Vagina (tissue), 2 donors: ENCODE results near the gene CCDC33. TPM values are rescaled to one million over a fixed set of nuclear protein-coding genes. Genes with fewer than 3 reads are reported as not detected.

ENCODE experiments used
- DNase-seq, 2 donors: peaks; one replicate each; pipeline ENCODE4 v3.0.0-alpha.2; 2017; ENCODE audit errors: extremely low spot score in 2 of 2
- H3K27ac ChIP-seq: fragments of 200-600 bp; sonication (generic); one replicate; pipeline ENCODE4 v1.5.1; 2019
- H3K27me3 ChIP-seq: fragments of 200-600 bp; sonication (generic); one replicate; pipeline ENCODE4 v1.5.1; 2019
- H3K36me3 ChIP-seq, 2 donors: fragments of 200-600 bp; sonication (generic); one replicate each; pipeline ENCODE4 v1.5.1; 2017 to 2019
- H3K4me1 ChIP-seq: fragments of 200-600 bp; sonication (generic); one replicate; pipeline ENCODE4 v1.5.1; 2019
- H3K4me3 ChIP-seq, 2 donors: fragments of 200-600 bp; sonication (generic); 1 replicate in 1 of 2; 2 replicates in 1 of 2; pipeline ENCODE4 v1.5.1; 2016 to 2019
- H3K9me3 ChIP-seq: fragments of 200-600 bp; sonication (generic); one replicate; pipeline ENCODE4 v1.5.1; 2019
- CTCF ChIP-seq, 3 experiments: fragments of 450-650 bp in 2 of 3; fragments of 200-600 bp in 1 of 3; sonication (generic) in 1 of 3; IDR thresholded peaks; one replicate each; pipeline ENCODE4 v1.5.1; 2017 to 2019; ENCODE audit warnings: antibody characterized with exemption in 3 of 3, mild to moderate bottlenecking in 2 of 3, moderate library complexity in 2 of 3
- POLR2A ChIP-seq, 2 donors: fragments of 450-650 bp; IDR thresholded peaks; one replicate each; pipeline ENCODE4 v1.6.1; 2017; ENCODE audit warnings: antibody characterized with exemption in 2 of 2, mild to moderate bottlenecking in 2 of 2, moderate library complexity in 2 of 2
- POLR2AphosphoS5 ChIP-seq, 2 donors: sonication (generic); formaldehyde crosslinking; IDR thresholded peaks; one replicate each; pipeline ENCODE4 v1.9.0; 2017; ENCODE audit warnings: antibody characterized with exemption in 2 of 2, mild to moderate bottlenecking in 2 of 2, low read depth in 1 of 2; ENCODE audit not compliant: insufficient read depth in 1 of 2
- intact Hi-C: fragments of 100-400 bp; cut with DNase I; formaldehyde crosslinking; loops from one replicate; pipeline ENCODE4 v1.15.1; 2023
- total RNA-seq: library from RNA; depleted of rRNA; stranded (reverse); fragments of >200 nt; gene quantifications from one replicate; pipeline ENCODE4 v1.2.3, GENCODE V29; 2016

Gene CCDC33
- total RNA-seq, 1 donor from 2014 or later: not detected

GRCh38 chr15:74369084-74369745 lies 133.1 kb downstream of the CCDC33 start:
- Histone ChIP-seq H3K36me3 (no peaks in the 10 kb centered on the region), H3K27ac (no peak overlapping the region), H3K27me3 (no peaks in the 10 kb centered on the region), H3K4me1 (peaks cover 25% of the 10 kb centered on the region), H3K4me3 (no peak overlapping the region), H3K9me3 (no peaks in the 10 kb centered on the region)
- no peak for DNase-seq
- intact Hi-C loops: no loop called here
- TF ChIP-seq POLR2AphosphoS5 (IDR thresholded peaks at IDR 0.05; ENCODE audit: insufficient read depth in 1 of 2, low read depth in 1 of 2) (no peak), POLR2A (IDR thresholded peaks at IDR 0.05) (no peak), CTCF (IDR thresholded peaks at IDR 0.05) (no peak)

- no peak for TF ChIP-seq POLR2A (IDR thresholded peaks at IDR 0.05)
- no peak for TF ChIP-seq POLR2AphosphoS5 (IDR thresholded peaks at IDR 0.05; ENCODE audit: insufficient read depth in 1 of 2, low read depth in 1 of 2)
- Histone ChIP-seq H3K4me1 (peaks cover 30% of the 10 kb centered on the region), H3K27me3 (no peaks in the 10 kb centered on the region), H3K9me3 (no peaks in the 10 kb centered on the region), H3K4me3 (no peak overlapping the region), H3K36me3 (no peaks in the 10 kb centered on the region), H3K27ac (no peak overlapping the region)
- no peak for DNase-seq
- intact Hi-C loops: loop anchor here (5.0 to 10.0 kb wide), 2 partner anchors 123 to 415 kb away; partner anchors contain the start of gene CSK
Observed at GRCh38 chr15:74369756-74370155, 133.6 kb downstream of the CCDC33 start.

GRCh38 chr15:74370471-74370870 lies 134.3 kb downstream of the CCDC33 start:
- TF ChIP-seq POLR2AphosphoS5 (IDR thresholded peaks at IDR 0.05; ENCODE audit: insufficient read depth in 1 of 2, low read depth in 1 of 2): no peak
- no peak for TF ChIP-seq CTCF (IDR thresholded peaks at IDR 0.05)
- TF ChIP-seq POLR2A (IDR thresholded peaks at IDR 0.05): no peak
- Histone ChIP-seq H3K27me3 (no peaks in the 10 kb centered on the region), H3K4me1 (peaks cover 30% of the 10 kb centered on the region), H3K9me3 (no peaks in the 10 kb centered on the region), H3K27ac (no peak overlapping the region), H3K4me3 (no peak overlapping the region), H3K36me3 (no peaks in the 10 kb centered on the region)
- intact Hi-C loops: loop anchor here (5.0 to 10.0 kb wide), 2 partner anchors 122 to 414 kb away; partner anchors contain the start of gene CSK
- DNase-seq: no peak

- Histone ChIP-seq H3K36me3 (no peaks in the 10 kb centered on the region), H3K4me1 (peaks cover 16% of the 10 kb centered on the region), H3K27me3 (no peaks in the 10 kb centered on the region), H3K4me3 (no peak overlapping the region), H3K27ac (no peak overlapping the region), H3K9me3 (no peaks in the 10 kb centered on the region)
- intact Hi-C loops: loop anchor here (5.0 to 10.0 kb wide), 2 partner anchors 119 to 412 kb away; partner anchors contain the start of gene CSK
- DNase-seq: no peak
- no peak for TF ChIP-seq POLR2A (IDR thresholded peaks at IDR 0.05)
- TF ChIP-seq POLR2AphosphoS5 (IDR thresholded peaks at IDR 0.05; ENCODE audit: insufficient read depth in 1 of 2, low read depth in 1 of 2): no peak
- TF ChIP-seq CTCF (IDR thresholded peaks at IDR 0.05): no peak
Observed at GRCh38 chr15:74373056-74373650, 137.0 kb downstream of the CCDC33 start.

- Histone ChIP-seq H3K4me3 (peak overlapping the region; percentile 55 to 71), H3K27me3 (no peaks in the 10 kb centered on the region), H3K9me3 (no peaks in the 10 kb centered on the region), H3K36me3 (no peaks in the 10 kb centered on the region), H3K27ac (no peak overlapping the region), H3K4me1 (peaks cover 16% of the 10 kb centered on the region)
- no peak for DNase-seq
- intact Hi-C loops: loop anchor here (5.0 to 10.0 kb wide), 2 partner anchors 118 to 411 kb away; partner anchors contain the start of gene CSK
- TF ChIP-seq POLR2AphosphoS5 (IDR thresholded peaks at IDR 0.05; ENCODE audit: insufficient read depth in 1 of 2, low read depth in 1 of 2) (peak in 1 of 2 donors; percentile 37), CTCF (IDR thresholded peaks at IDR 0.05) (peak; percentile 76 to 87 (median 84)), POLR2A (IDR thresholded peaks at IDR 0.05) (no peak)
Observed at GRCh38 chr15:74373731-74374647, 137.9 kb downstream of the CCDC33 start.
